HUES64 (cell line): ENCODE results near the gene C1GALT1.

Experiments
- H3K27ac ChIP-seq: 2 replicates; pipeline ENCODE4 v1.7.0; 2013; ENCODE audit warnings: low read depth, low read length, inconsistent platforms
- H3K27me3 ChIP-seq: 2 replicates; pipeline ENCODE4 v1.6.1; 2013; ENCODE audit warnings: mild to moderate bottlenecking, low read length; ENCODE audit not compliant: insufficient read depth
- H3K36me3 ChIP-seq: 2 replicates; pipeline ENCODE4 v1.6.1; 2013; ENCODE audit warnings: mild to moderate bottlenecking, low read length; ENCODE audit not compliant: insufficient read depth
- H3K4me1 ChIP-seq: 2 replicates; pipeline ENCODE4 v1.6.1; 2013; ENCODE audit warnings: mild to moderate bottlenecking, low read length, moderate library complexity; ENCODE audit not compliant: insufficient read depth
- H3K4me3 ChIP-seq: 2 replicates; pipeline ENCODE4 v1.5.1; 2013; ENCODE audit warnings: mild to moderate bottlenecking, low read length, moderate library complexity
- H3K9ac ChIP-seq: 2 replicates; pipeline ENCODE4 v1.6.1; 2013; ENCODE audit warnings: mild to moderate bottlenecking, low read depth, low read length
- H3K9me3 ChIP-seq: 2 replicates; pipeline ENCODE4 v1.6.1; 2013; ENCODE audit warnings: low read depth, low read length; ENCODE audit not compliant: insufficient read depth
- WGBS: fragments of 150-250, 120-280 bp; methylation state at CpG from one replicate; pipeline ENCODE4 v1.1.7; 2013; ENCODE audit warnings: missing lambda C conversion rate; 5-methylcytosine and 5-hydroxymethylcytosine counted together

C1GALT1 gene

DNA sequence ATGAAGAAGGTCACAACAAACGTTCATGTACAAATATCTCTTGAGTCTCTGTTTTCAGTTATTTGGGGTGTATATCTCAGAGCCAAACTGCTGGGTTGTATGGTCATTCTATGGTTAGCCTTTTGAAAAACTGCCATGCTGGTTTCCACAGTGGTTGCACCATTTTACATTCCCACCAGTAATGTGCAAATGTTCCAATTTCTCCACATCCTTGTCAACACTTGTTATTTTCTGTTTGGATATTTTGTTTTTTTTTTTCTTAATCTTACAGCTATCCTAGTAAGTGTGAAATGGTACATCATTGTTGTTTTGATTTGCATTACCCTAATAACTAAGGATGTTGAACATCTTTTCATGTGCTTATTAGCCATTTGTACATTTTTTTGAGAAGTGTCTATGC, 13.0 kb upstream of the C1GALT1 start:
- Histone ChIP-seq H3K9me3 (peaks cover 4% of the 10 kb centered on the region; the same call in 1 of the 2 replicates), H3K4me3 (no peak overlapping the region)

DNA sequence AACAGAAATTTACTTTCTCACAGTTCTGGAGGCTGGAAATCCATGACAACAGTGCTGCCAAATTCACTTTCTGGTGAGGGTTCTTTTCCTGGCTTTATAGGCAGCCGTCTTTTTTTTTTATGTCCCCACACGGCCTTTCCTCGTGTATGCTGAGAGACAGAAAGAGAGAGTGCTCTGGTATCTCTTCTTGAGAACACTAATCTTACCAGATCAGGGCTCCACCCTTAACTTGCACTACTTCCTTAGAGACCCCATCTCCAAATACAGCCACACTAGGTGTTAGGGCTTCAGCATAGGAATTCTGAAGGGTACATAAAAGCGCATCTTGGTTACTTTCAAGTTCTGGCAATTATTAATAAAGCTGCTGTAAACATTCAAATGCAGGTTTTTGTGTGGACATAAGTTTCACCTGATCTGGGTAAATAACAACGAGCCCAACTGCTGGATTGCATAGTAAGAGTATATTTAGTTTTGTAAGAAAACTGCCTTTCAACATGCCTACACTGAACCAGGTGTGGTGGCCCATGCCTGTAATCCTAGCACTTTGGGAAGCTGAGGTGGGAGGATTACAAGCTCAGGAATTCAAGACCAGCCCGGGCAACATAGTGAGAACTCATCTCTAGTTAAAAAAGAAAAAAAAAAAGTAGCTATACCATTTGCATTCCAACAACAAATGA, 8.2 kb upstream of the C1GALT1 start:
- WGBS: 76% methylated on average over 6 of the region's 6 CpGs
- H3K9me3 ChIP-seq: peaks cover 4% of the 10 kb centered on the region; the same call in 1 of the 2 replicates

More for the DNA sequence above, 13.0 kb upstream of the C1GALT1 start:
- Histone ChIP-seq H3K36me3 (no peaks in the 10 kb centered on the region), H3K27me3 (no peaks in the 10 kb centered on the region), H3K9ac (no peak overlapping the region), H3K27ac (no peak overlapping the region), H3K4me1 (peaks cover 13% of the 10 kb centered on the region; the same call in 1 of the 2 replicates)
- WGBS: 100% methylated on average over 1 of the region's 1 CpG

DNA sequence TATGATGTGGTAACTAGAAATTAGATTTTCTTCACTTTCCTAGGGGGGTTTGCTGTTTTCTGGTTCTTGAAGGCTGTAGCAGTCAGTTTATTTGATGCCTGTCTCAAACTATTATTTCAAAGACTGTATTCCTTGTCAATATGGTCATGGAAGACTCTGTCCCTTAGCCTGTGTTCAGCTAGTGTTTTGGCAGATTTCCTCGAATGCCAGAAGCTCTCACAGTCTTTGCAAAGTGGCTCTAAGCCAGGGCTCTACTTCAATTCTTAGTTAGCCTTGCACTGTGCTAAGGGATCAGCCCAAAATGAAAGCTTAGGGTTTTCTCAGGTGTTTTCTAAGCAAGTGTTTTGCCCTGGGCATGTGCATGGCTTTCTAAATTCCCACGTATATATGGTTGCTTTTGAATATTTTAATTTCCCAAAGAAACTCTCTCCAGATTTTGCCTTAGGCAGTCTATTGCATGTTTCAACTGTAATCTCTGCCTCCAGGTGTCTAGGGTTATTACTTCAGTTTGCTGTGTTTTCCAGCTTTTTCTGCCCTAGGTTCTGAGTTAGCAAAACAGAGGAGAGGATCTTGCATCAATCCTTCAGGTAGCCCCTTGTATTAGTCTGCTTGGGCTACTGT, 7.2 kb upstream of the C1GALT1 start:
- H3K27me3 ChIP-seq: no peaks in the 10 kb centered on the region
- H3K36me3 ChIP-seq: no peaks in the 10 kb centered on the region
- H3K4me1 ChIP-seq: peaks cover 33% of the 10 kb centered on the region
- no peak overlapping the region for H3K27ac ChIP-seq
- WGBS: 94% methylated on average over 2 of the region's 2 CpGs
- H3K9me3 ChIP-seq: peaks cover 4% of the 10 kb centered on the region; the same call in 1 of the 2 replicates
- no peak overlapping the region for H3K4me3 ChIP-seq
- no peak overlapping the region for H3K9ac ChIP-seq

More for the DNA sequence above, 8.2 kb upstream of the C1GALT1 start:
- Histone ChIP-seq H3K27ac (no peak overlapping the region), H3K4me1 (peaks cover 33% of the 10 kb centered on the region), H3K27me3 (no peaks in the 10 kb centered on the region), H3K36me3 (no peaks in the 10 kb centered on the region), H3K9ac (no peak overlapping the region), H3K4me3 (no peak overlapping the region)

DNA sequence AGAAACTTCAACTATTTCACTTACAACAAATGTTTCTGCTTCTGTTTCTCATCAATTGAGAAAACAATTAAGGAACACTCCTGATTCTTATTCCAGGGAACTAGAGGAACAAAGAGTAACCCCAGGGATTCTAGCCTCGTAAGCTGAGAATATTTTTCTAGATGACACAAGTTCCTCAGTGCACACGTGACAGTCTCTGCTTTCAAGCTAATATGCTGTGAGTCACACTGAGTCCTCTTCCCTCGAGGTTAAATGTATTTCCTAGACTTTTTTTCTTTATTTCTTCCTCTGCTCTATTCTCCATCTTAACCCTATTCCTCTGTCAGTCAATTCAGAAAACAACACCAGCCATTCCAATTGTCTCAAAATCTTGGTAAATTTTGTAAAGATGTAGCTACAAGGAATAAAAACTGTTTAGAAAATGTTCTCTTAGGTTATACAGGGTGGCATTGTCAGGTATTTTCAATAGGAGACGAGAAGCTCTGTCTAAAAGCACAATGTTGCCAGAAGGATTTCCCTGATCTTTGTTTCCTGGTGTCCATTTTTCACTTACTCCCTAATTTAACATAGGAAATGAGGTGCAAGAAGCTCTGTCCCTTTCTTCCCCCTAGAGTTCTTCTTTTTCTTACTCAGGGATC, 5.8 kb upstream of the C1GALT1 start:
- WGBS: 27% methylated on average over 4 of the region's 4 CpGs
- Histone ChIP-seq H3K27me3 (no peaks in the 10 kb centered on the region), H3K27ac (peak overlapping the region; percentile 78), H3K4me3 (no peak overlapping the region), H3K4me1 (peaks cover 44% of the 10 kb centered on the region), H3K36me3 (no peaks in the 10 kb centered on the region), H3K9ac (peak overlapping the region; percentile 48; the same call in 1 of the 2 replicates), H3K9me3 (peaks cover 4% of the 10 kb centered on the region; the same call in 1 of the 2 replicates)

DNA sequence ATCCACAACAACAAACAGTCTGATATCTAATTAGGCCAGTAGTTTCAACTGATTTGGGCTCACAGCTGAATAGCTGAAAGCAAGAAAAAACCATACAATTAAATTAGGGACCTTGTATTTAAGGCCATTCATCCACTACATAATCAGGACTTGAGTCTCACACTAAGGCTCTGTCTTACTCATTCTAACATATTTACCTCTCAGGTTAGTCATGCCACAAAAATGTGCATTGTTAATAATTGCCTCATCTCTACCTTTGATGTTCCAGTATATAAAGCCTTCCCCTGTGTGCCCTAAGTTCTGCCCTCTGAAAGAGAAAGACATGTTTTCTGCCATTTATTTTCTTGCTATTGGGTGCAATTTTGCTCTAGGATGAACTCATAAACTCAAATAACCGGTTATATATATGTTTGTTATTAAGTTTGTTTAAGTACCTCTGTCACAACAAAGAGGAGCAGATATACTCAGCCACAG, 5.3 kb upstream of the C1GALT1 start:
- H3K9ac ChIP-seq: peak overlapping the region; percentile 48; the same call in 1 of the 2 replicates
- peak overlapping the region; percentile 78 for H3K27ac ChIP-seq
- WGBS: no CpG with 5 or more reads among the region's 1 CpG

DNA sequence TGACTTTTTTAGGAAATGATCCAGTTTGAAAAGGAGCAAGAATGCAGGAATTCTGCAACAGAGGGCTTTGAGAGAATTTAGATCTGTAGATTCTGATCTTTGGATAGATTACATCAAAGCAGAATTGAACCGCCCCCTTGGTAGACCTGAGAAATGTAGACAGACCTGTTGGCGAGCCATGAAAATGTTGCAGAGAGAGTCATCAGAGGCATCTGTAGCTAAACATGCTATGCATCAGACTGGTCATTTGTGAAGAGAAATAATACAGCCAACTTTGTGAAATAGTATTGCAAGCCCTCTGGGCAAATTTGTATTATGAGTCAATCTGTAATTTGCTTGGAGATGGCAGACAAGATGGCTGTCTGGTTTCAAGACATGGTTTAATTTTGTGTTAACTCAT, 4.3 kb upstream of the C1GALT1 start:
- no peak overlapping the region for H3K4me3 ChIP-seq
- no peak overlapping the region for H3K27ac ChIP-seq
- H3K4me1 ChIP-seq: peaks cover 45% of the 10 kb centered on the region
- H3K9me3 ChIP-seq: no peaks in the 10 kb centered on the region
- H3K36me3 ChIP-seq: no peaks in the 10 kb centered on the region
- WGBS: 95% methylated on average over 2 of the region's 2 CpGs
- no peak overlapping the region for H3K9ac ChIP-seq
- no peaks in the 10 kb centered on the region for H3K27me3 ChIP-seq

More for the DNA sequence above, 5.3 kb upstream of the C1GALT1 start:
- Histone ChIP-seq H3K27me3 (no peaks in the 10 kb centered on the region), H3K9me3 (peaks cover 4% of the 10 kb centered on the region; the same call in 1 of the 2 replicates), H3K36me3 (no peaks in the 10 kb centered on the region), H3K4me1 (peaks cover 45% of the 10 kb centered on the region), H3K4me3 (no peak overlapping the region)

DNA sequence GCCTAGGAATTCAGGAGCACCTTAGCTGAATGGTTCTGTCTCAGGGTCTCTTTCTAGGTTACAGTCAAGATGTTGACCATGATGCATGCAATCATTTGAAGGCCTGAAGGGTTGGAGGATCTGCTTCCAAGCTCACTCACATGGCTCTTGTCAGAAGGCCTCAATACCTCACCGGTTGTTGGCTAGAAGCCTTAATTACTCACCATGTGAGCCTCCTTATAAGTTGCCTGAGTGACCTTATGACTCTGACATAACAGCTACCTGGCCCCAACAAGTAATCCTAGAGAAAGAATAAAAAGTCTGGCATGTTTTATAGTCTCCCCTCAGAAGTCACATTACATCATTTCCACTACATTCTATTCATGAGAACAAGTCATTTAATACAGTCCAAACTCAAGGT, 3.4 kb upstream of the C1GALT1 start:
- no peak overlapping the region for H3K4me3 ChIP-seq
- peaks cover 47% of the 10 kb centered on the region for H3K4me1 ChIP-seq
- no peaks in the 10 kb centered on the region for H3K36me3 ChIP-seq
- H3K27me3 ChIP-seq: no peaks in the 10 kb centered on the region
- H3K9ac ChIP-seq: no peak overlapping the region
- 84% methylated on average over 1 of the region's 1 CpG for WGBS
- no peak overlapping the region for H3K27ac ChIP-seq
- H3K9me3 ChIP-seq: no peaks in the 10 kb centered on the region

DNA sequence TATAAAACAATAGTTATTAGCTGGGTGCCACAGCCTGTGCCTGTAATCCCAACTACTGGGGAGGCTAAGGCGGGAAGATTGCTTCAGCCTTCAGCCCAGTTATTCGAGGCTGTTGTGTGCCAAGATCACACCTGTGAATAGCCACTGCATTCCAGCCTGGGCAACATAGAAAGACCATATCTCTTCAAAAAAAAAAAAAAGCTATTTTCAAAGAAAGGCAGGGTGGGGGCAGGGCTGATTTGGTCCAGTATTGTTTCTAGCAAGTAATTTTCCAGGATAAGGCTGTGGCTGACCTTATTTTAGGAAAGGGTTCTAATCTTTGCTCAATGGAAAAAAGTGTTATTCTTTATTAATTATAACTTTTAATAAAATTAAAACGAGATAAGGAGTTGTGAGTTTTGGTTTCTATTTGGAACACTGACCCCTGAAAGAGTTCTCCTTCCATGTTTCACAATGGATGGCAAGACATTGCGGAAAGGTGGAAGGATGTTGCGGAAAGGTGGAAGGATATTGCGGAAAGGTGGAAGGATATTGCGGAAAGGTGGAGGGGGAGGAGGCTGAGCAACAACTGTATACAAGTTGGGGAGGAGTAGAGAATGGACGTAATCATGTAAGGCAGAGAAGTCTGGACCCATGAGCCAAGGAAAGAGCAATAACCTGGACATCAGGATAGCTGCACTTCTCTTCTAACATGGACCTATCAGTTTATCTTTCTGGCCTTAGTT, 1.5 kb upstream of the C1GALT1 start:
- no peaks in the 10 kb centered on the region for H3K9me3 ChIP-seq
- no peaks in the 10 kb centered on the region for H3K27me3 ChIP-seq
- H3K4me1 ChIP-seq: peaks cover 53% of the 10 kb centered on the region
- peak overlapping the region; percentile 76; the same call in 1 of the 2 replicates for H3K9ac ChIP-seq
- H3K36me3 ChIP-seq: peaks cover 8% of the 10 kb centered on the region
- H3K27ac ChIP-seq: peak overlapping the region; percentile 86; the same call in 1 of the 2 replicates
- H3K4me3 ChIP-seq: peak overlapping the region; percentile 87
- 91% methylated on average over 8 of the region's 8 CpGs for WGBS

DNA sequence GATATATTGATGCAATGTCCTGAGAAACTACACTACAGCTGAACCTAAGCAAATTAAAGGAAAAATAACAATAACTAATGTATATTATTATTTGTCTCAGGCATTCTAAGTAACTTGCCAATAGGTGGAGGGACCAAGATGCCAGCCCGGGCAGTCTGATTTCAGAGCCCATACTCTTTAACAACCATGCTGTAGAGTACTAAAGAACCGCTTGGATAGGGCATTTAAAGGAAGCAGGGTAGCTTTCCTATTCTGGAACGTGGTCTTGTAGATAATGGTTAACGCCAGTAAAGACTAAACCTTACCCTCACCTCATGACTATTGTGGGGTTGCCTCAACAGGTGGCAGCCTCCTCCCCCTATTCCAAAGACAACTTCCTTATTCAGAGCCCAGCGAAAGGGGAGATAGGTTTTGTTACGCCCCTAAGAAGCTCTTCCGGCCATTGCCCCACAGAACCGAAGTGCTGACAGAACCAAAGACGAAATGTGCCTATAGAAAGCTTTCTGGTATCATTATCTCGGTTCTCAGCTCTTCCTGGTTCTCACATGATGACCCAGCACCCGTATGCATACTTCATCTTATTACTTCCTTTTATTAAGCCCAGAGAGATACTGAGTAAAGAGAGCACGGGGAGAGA, 707 bp upstream of the C1GALT1 start:
- peaks cover 16% of the 10 kb centered on the region for H3K36me3 ChIP-seq
- H3K27me3 ChIP-seq: no peaks in the 10 kb centered on the region
- peak overlapping the region; percentile 76 for H3K9ac ChIP-seq
- H3K9me3 ChIP-seq: no peaks in the 10 kb centered on the region
- peaks cover 47% of the 10 kb centered on the region for H3K4me1 ChIP-seq
- H3K4me3 ChIP-seq: peak overlapping the region; percentile 87
- WGBS: 8% methylated on average over 10 of the region's 12 CpGs
- H3K27ac ChIP-seq: peak overlapping the region; percentile 86

DNA sequence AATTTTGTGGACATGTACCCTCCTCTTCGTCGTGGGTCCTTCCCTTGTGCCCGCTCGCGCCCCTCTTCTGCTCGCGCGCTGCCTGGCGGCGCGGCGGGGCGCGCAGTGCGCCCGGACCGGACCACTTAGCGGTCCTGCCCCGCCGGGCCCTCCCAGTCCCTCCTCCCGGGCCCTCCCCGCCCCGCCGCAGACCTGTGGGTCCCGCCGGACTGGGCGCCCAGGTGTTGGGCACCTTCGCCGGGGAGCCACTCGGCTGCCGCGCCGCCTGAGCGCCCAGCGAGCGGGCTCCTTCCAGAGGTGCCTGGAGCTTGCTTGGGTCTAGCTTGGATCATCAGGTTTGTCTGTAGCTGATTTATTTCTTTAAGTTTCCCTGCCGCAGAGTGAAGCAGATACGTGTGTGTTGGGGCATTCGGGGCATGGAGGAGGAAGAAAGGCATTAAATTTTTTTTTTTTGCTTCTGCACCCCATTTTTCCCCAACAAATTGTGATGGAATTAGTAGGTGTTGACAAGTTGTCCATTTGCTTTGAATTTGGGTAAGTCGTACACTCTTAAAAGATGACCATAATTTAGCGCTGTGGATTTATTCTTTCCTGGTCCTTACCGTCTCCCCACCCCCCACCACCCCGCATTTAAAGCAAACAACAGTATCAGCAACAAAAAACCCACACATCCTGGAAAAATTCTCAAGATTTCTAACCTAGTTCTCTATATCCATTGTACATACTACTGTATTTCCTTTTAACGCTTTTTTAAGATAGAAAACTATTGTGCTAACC, 905 bp downstream of the C1GALT1 start:
- Histone ChIP-seq H3K4me3 (peak overlapping the region; percentile 87), H3K36me3 (peaks cover 17% of the 10 kb centered on the region), H3K27ac (peak overlapping the region; percentile 97), H3K9ac (peak overlapping the region; percentile 80), H3K27me3 (no peaks in the 10 kb centered on the region), H3K9me3 (no peaks in the 10 kb centered on the region), H3K4me1 (peaks cover 47% of the 10 kb centered on the region)
- under 1% methylated on average over 43 of the region's 44 CpGs for WGBS
